OCI-LY1 (cell line): ENCODE results near the gene MBNL1.

Experiments used
- EZH2 ChIP-seq: fragments of 200-600 bp; sonication (generic), shearing (Covaris generic); IDR thresholded peaks from 2 replicates; pipeline ENCODE4 v1.8.0; 2017; ENCODE audit warnings: borderline replicate concordance, mixed run types, mild to moderate bottlenecking, antibody characterized with exemption, low read length, moderate library complexity, mixed read lengths
- TF ChIP-seq, protein P1 (sequence below): fragments of 200-600 bp; sonication (generic), shearing (Covaris generic); IDR thresholded peaks from 2 replicates; pipeline ENCODE4 v1.5.1; 2017; ENCODE audit warnings: mild to moderate bottlenecking, antibody characterized with exemption, low read length, moderate library complexity, mixed read lengths

DNA sequence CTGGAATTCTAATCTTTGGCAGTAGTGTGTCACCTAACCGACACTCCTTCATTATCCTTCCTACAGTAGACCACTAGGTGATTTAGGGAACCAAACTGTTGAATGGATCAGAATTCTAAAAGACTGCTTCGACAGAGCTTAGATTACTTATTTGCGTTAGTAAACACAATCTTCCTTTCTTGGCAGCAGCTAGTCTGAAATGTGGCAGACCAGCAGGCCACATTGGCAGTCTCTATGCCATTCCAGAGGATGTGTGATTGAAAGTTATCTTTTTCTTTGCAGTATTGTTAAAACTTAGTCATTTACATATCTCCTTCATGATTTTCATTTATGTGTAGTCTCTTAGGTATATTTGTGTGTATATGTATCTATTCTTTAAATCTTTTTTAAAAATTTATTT, 23.6 kb downstream of the MBNL1 start:
- TF ChIP-seq, protein P1, sequence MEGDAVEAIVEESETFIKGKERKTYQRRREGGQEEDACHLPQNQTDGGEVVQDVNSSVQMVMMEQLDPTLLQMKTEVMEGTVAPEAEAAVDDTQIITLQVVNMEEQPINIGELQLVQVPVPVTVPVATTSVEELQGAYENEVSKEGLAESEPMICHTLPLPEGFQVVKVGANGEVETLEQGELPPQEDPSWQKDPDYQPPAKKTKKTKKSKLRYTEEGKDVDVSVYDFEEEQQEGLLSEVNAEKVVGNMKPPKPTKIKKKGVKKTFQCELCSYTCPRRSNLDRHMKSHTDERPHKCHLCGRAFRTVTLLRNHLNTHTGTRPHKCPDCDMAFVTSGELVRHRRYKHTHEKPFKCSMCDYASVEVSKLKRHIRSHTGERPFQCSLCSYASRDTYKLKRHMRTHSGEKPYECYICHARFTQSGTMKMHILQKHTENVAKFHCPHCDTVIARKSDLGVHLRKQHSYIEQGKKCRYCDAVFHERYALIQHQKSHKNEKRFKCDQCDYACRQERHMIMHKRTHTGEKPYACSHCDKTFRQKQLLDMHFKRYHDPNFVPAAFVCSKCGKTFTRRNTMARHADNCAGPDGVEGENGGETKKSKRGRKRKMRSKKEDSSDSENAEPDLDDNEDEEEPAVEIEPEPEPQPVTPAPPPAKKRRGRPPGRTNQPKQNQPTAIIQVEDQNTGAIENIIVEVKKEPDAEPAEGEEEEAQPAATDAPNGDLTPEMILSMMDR: no peak
- TF ChIP-seq EZH2: no peak
